Hepatic stellate cell (primary cell): Measurements from ENCODE around the gene IGF2BP2.
"Not testable (repeated sequence)": the region's sequence is repeated elsewhere in the genome, so short reads cannot be mapped to it uniquely, and the experiment has no call there.

ENCODE experiments used
- DNase-seq: peaks from one replicate; pipeline ENCODE4 v3.0.0; 2011; ENCODE audit warnings: low spot score

Gene IGF2BP2

GRCh38 chr3:185659942-185660921 lies 164.6 kb downstream of the IGF2BP2 start:
- DNase-seq, result peak; percentile 67

DNA sequence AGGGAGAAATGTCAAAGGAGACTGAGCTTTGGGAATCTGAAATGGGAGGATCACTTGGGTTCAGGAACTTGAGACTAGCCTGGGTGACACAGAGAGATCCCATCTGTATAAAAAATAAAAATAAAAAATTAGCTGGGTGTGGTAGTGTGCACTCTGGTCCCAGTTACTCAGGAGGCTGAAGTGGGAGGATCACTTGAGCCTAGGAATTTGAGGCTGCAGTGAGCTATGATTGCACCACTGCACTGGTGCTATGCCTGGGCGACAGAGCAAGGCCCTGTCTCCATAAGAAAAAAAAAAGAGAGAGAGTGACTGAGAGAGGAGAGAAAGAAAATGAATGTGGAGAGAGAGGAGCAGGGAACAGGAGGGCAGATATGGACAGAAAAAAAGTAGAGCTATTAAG lies 165.9 kb downstream of the IGF2BP2 start:
- DNase-seq, result no peak

DNA sequence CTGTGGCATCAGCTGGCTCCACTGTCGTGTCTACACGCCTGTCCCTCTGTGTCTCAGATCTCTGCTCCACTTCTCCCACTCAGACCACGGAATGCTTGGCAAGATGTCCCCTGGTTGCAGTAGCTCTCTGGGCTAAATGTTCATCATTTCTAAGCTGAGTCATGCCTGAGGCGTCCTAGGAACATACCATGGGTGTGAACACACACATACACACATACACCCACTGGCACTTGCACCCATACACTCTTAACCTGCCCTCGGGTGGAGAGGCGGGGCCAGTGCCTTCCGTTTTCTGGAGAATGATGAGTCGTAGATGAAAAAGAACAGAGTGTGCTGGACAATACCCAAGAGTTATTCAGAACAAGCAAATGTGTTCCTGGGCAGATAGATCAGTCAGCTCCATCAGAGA lies 166.3 kb downstream of the IGF2BP2 start:
- DNase-seq, result peak; percentile 94

- no peak for DNase-seq
Measured at GRCh38 chr3:185657691-185658503, 166.9 kb downstream of the IGF2BP2 start.

GRCh38 chr3:185657211-185657610 lies 167.6 kb downstream of the IGF2BP2 start:
- no peak for DNase-seq

GRCh38 chr3:185656321-185656840 lies 168.5 kb downstream of the IGF2BP2 start:
- peak; percentile 93 for DNase-seq

- DNase-seq, result no peak
Measured at GRCh38 chr3:185655426-185656320, 169.2 kb downstream of the IGF2BP2 start.

- no peak for DNase-seq
Measured at GRCh38 chr3:185654758-185655145, 170.1 kb downstream of the IGF2BP2 start.

- DNase-seq, result no peak
Measured at GRCh38 chr3:185653949-185654757, 170.7 kb downstream of the IGF2BP2 start.

DNA sequence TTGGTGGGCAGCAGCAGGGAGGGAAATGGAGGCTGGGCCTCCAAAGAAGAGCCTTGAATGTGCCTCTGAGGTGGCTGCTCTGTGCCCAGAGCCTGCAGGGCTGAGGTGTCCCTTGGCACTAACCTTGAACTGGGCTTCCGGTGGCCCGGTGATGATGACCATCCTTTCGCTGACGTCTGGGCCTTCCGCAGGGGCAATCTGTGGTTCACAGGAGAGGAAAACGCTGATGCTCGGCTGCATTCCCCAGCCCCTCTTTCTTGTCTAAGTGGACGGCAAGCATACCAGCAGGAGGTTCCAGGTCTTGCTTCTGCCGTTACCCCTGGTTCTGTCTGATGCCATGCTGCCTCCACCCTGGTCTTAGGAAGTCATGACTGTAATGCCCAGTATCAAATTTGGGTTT lies 172.9 kb downstream of the IGF2BP2 start:
- no peak for DNase-seq

- DNase-seq, result no peak
Measured at GRCh38 chr3:185649414-185649813, 175.4 kb downstream of the IGF2BP2 start.

- no peak for DNase-seq
Measured at GRCh38 chr3:185648396-185648795, 176.4 kb downstream of the IGF2BP2 start.

DNA sequence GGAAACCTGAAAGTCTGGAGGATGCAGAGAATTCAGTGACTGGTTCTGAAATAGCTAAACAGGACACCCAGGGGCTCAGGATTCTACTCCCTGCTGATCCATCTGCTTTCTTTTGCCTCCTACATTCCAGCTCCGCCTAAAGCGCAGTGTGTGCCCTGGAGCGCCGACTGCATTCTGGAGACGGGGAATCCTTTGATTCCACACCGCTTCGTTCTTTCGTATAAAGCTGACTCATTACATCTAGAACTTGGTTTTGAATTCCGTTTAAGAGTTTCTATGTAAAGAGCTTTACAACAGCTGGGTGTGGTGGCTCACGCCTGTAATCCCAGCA lies 177.0 kb downstream of the IGF2BP2 start:
- DNase-seq, result no peak

GRCh38 chr3:185647134-185647879 lies 177.5 kb downstream of the IGF2BP2 start:
- no peak for DNase-seq

GRCh38 chr3:185646382-185647133 lies 178.3 kb downstream of the IGF2BP2 start:
- no peak for DNase-seq

DNA sequence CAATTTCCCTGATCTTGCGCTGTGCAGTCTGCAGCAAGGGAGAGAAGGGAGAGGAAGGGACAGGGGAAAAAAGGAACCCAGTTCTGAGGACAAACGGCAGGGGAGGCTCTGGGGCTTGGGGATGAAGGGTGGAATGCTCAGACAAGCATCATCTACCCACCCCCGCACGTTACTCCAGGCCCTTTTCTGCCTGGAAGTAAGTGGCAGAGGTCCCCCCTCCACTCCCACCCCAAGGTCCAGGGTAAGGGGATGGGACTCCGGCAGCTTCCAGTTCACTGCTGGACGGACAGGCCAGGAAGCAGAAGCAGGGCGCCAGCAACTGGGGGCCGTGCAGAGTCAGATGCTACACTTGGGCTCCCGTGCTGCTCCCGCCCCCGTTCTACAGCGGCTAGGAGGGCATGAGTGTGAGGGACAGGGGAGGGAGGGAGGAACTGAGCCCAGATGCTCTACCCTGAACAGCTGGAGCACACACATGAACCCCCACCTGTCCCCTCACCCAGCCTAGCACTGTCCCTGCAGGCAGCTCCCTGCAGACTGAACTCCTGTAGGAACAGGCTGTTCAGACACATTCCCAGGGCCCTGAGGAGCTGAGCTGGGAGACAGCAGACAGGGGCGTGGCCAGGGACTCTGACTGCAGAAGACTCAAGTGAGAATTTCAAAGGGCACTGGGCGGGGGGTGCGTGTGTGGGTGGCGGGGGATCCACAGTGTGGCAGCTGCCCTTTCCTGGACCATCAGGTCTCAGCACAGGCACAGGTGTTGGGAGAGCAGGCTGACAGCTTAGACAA lies 179.1 kb downstream of the IGF2BP2 start:
- DNase-seq, result no peak

GRCh38 chr3:185645191-185645590 lies 179.7 kb downstream of the IGF2BP2 start:
- not testable (repeated sequence) for DNase-seq

GRCh38 chr3:185640308-185640707 lies 184.5 kb downstream of the IGF2BP2 start:
- no peak for DNase-seq
